Measurements from ENCODE around the gene ABHD12. TPM values are rescaled to one million over a fixed set of nuclear protein-coding genes. Genes with fewer than 3 reads are reported as not detected.

ABHD12 gene
- total and polyA plus RNA-seq, 2 donors (not counting 1 experiment from before 2014, with no cell fraction given) = 9.6 to 28.3 TPM

GRCh38 chr20:25254986-25255680, 135.5 kb downstream of the ABHD12 start:
- H3K4me1 Mint-ChIP-seq = peaks cover 2% of the 10 kb centered on the region
- CTCF ChIA-PET = no interaction called here
- Histone ChIP-seq H3K27ac (ENCODE audit: low read length in 2 of 2) (no peak overlapping the region), H3K4me1 (ENCODE audit: control insufficient read depth in 2 of 2, insufficient read depth in 2 of 2, low read length in 2 of 2) (no peaks in the 10 kb centered on the region), H2AFZ (ENCODE audit: insufficient read depth, low read depth, low read length, poor library complexity, severe bottlenecking) (no peak overlapping the region), H3K9ac (ENCODE audit: low read length) (no peak overlapping the region), H3K36me3 (replicated peaks in 1 of 2; ENCODE audit: control extremely low read depth in 1 of 2, control insufficient read depth in 1 of 2, extremely low read depth in 1 of 2, insufficient read depth in 2 of 2, low read length in 1 of 2) (peaks cover 3 to 12% of the 10 kb centered on the region in 2 experiments), H3K4me2 (replicated peaks; ENCODE audit: low read depth, low read length, poor library complexity, severe bottlenecking) (no peak overlapping the region), H3K9me3 (ENCODE audit: control extremely low read depth in 1 of 3, control insufficient read depth in 2 of 3, insufficient read depth in 1 of 3, low read length in 2 of 3) (no peaks in the 10 kb centered on the region), H4K20me1 (ENCODE audit: control insufficient read depth, insufficient read depth, low read length, poor library complexity, severe bottlenecking) (peaks cover 21% of the 10 kb centered on the region), H3K79me2 (ENCODE audit: control insufficient read depth, insufficient read depth, low read length) (peaks cover 31% of the 10 kb centered on the region), H3K4me3 (ENCODE audit: control extremely low read depth in 1 of 5, extremely low read depth in 1 of 5, insufficient read depth in 1 of 5, low read depth in 2 of 5, low read length in 4 of 5) (no peak overlapping the region), H3K27me3 (replicated peaks in 1 of 4; ENCODE audit: control extremely low read depth in 1 of 4, control insufficient read depth in 3 of 4, insufficient read depth in 4 of 4, low read length in 3 of 4) (no peaks in the 10 kb centered on the region)
- ATAC-seq (ENCODE audit: low read depth) (no peak), DNase-seq (no peak)
- intact Hi-C loops (cut with micrococcal nuclease) = no loop called here
- TF ChIP-seq, protein P1, sequence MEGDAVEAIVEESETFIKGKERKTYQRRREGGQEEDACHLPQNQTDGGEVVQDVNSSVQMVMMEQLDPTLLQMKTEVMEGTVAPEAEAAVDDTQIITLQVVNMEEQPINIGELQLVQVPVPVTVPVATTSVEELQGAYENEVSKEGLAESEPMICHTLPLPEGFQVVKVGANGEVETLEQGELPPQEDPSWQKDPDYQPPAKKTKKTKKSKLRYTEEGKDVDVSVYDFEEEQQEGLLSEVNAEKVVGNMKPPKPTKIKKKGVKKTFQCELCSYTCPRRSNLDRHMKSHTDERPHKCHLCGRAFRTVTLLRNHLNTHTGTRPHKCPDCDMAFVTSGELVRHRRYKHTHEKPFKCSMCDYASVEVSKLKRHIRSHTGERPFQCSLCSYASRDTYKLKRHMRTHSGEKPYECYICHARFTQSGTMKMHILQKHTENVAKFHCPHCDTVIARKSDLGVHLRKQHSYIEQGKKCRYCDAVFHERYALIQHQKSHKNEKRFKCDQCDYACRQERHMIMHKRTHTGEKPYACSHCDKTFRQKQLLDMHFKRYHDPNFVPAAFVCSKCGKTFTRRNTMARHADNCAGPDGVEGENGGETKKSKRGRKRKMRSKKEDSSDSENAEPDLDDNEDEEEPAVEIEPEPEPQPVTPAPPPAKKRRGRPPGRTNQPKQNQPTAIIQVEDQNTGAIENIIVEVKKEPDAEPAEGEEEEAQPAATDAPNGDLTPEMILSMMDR (IDR thresholded peaks at IDR 0.05) = no peak
- no peak for TF ChIP-seq EZH2 (IDR thresholded peaks at IDR 0.05; ENCODE audit: borderline replicate concordance, insufficient read depth, low read depth, low read length, poor library complexity, severe bottlenecking)
- WGBS (ENCODE audit: insufficient coverage) = 99% methylated on average over 10 of the region's 12 CpGs
- POLR2A ChIA-PET = no interaction called here
- H3K27me3 Mint-ChIP-seq = no peaks in the 10 kb centered on the region
- no peak overlapping the region for H3K27ac Mint-ChIP-seq
- H3K9me3 Mint-ChIP-seq (ENCODE audit: insufficient read depth) = no peaks in the 10 kb centered on the region
- H3K4me3 Mint-ChIP-seq = no peak overlapping the region

GRCh38 chr20:25254571-25254970, 136.1 kb downstream of the ABHD12 start:
- Histone ChIP-seq H3K4me1 (ENCODE audit: control insufficient read depth in 2 of 2, insufficient read depth in 2 of 2, low read length in 2 of 2) (no peaks in the 10 kb centered on the region), H3K36me3 (replicated peaks in 1 of 2; ENCODE audit: control extremely low read depth in 1 of 2, control insufficient read depth in 1 of 2, extremely low read depth in 1 of 2, insufficient read depth in 2 of 2, low read length in 1 of 2) (peaks cover 3 to 13% of the 10 kb centered on the region in 2 experiments), H3K79me2 (ENCODE audit: control insufficient read depth, insufficient read depth, low read length) (peaks cover 34% of the 10 kb centered on the region), H4K20me1 (ENCODE audit: control insufficient read depth, insufficient read depth, low read length, poor library complexity, severe bottlenecking) (peaks cover 20% of the 10 kb centered on the region), H3K9ac (ENCODE audit: low read length) (no peak overlapping the region), H3K27me3 (replicated peaks in 1 of 4; ENCODE audit: control extremely low read depth in 1 of 4, control insufficient read depth in 3 of 4, insufficient read depth in 4 of 4, low read length in 3 of 4) (no peaks in the 10 kb centered on the region), H2AFZ (ENCODE audit: insufficient read depth, low read depth, low read length, poor library complexity, severe bottlenecking) (no peak overlapping the region), H3K4me2 (replicated peaks; ENCODE audit: low read depth, low read length, poor library complexity, severe bottlenecking) (no peak overlapping the region), H3K4me3 (ENCODE audit: control extremely low read depth in 1 of 5, extremely low read depth in 1 of 5, insufficient read depth in 1 of 5, low read depth in 2 of 5, low read length in 4 of 5) (no peak overlapping the region), H3K9me3 (ENCODE audit: control extremely low read depth in 1 of 3, control insufficient read depth in 2 of 3, insufficient read depth in 1 of 3, low read length in 2 of 3) (no peaks in the 10 kb centered on the region), H3K27ac (ENCODE audit: low read length in 2 of 2) (no peak overlapping the region)
- ChIA-PET CTCF (no interaction called here), POLR2A (no interaction called here)
- Mint-ChIP-seq H3K4me1 (peaks cover 4% of the 10 kb centered on the region), H3K4me3 (no peak overlapping the region), H3K9me3 (ENCODE audit: insufficient read depth) (no peaks in the 10 kb centered on the region), H3K27ac (no peak overlapping the region), H3K27me3 (no peaks in the 10 kb centered on the region)
- WGBS (ENCODE audit: insufficient coverage) = 83% methylated on average over 3 of the region's 5 CpGs
- intact Hi-C loops (cut with micrococcal nuclease) = no loop called here
- ATAC-seq (ENCODE audit: low read depth) (no peak), DNase-seq (no peak)
- no peak for TF ChIP-seq EZH2 (IDR thresholded peaks at IDR 0.05; ENCODE audit: borderline replicate concordance, insufficient read depth, low read depth, low read length, poor library complexity, severe bottlenecking)
- TF ChIP-seq, protein P1 (IDR thresholded peaks at IDR 0.05) = no peak
